Embryonic facial prominence (tissue), 1 donor: Measurements from ENCODE around the gene HIVEP2.

ENCODE experiments used
- DNase-seq: peaks from one replicate; pipeline ENCODE4 v3.0.0-alpha.2; 2016; ENCODE audit errors: extremely low spot score

The HIVEP2 gene

DNA sequence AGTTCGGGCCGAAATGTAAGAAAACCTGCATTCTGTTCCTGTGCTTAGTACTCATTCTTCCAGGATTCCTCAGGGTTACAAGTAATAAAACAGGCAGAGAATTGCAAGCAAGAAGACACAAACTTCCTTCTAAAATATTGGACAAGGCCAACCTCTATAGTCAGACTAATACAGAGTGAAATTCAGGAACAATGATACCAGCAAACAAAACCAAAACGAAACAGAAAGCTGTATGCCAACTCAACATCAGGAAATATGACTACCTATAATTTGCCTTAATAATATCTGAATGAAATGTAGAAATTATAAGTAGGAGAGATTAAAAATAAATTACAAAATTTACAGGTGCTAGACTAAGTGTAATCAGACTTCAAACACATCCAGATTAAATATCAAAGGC, 238.8 kb downstream of the HIVEP2 start:
- no peak for DNase-seq

DNA sequence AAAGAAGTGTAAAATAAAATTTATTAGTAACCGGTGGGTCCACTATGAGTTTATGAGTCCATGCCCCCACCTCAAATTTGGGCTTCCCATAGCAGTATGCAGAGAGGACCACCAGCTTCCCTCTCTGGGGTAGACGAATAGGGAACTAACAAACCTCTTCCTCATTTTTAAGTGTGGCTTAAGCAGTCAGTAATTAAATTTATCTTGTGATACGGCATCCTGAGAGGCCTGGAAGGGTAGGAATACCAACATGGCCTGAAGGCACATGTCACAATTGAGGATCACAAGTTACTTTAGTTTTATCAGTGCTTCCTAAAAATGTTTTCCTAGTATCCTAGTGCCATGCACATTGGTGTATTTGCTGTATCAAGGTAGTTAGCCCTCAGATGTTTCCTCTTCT, 239.9 kb downstream of the HIVEP2 start:
- no peak for DNase-seq

DNA sequence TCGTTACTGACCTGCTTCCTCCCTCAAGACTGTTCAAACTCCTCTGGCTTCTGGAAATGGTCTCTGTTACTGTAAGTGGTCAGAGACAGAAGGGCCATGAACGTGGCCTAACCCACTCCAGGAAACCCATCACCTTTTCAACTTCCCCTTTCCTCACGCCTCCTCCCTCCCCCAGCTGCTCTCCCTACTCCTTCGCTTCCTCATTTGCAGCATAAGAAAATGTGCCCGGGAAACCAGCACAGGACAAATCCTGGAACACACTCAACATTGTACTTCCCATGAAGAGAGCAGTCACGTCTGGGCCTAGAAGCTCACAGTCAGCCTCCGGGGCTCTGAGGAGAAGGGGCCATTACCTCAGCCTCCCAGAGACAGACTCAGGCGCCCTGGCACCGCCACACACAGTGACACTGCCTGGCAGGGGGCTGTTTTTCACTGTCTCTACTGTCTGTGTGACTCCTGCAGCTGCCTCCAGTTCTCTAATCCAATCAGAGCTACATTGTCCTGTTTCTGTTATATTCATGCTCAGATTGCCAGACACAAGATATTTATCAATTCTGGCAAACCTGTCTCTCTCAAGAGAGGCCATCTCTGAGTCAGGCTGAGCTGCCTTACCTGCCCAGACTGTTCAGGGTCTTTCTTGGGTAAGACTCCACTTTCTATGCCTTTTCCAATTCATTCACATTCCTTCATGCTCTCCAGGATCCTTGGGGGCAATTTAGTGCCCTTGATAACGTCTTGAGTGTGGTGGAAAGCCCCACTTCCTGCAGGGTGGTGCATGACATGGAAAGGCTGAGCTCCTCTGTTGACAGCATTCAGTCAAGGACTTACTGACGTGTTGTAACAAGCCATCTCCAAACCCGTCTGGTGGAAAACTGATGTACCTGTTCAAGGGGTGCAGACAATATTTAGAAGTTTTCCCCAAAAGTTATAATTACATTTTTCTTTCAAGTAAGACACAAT, 242.2 kb downstream of the HIVEP2 start:
- DNase-seq = no peak
